Activated CD4-positive, alpha-beta memory T cell treated with anti-CD3 and anti-CD28 coated beads, Interleukin-2, amount 10 ng/mL, durations not matched to agents 7 days and 5 days (primary cell): ENCODE data around the gene SLC2A3. TPM values are rescaled to one million over a fixed set of nuclear protein-coding genes. Genes with fewer than 3 reads are reported as not detected.
"Not testable (repeated sequence)": the region's sequence is repeated elsewhere in the genome, so short reads cannot be mapped to it uniquely, and the experiment has no call there.

Source experiments
- CTCF ChIA-PET: fragments of 350-600 bp; sonication (Branson Sonifier 250); formaldehyde crosslinking; loops from one replicate; lab custom pipeline; 2021; ENCODE audit warnings: antibody characterized with exemption, inconsistent platforms; lab: Charles Lee
- POLR2A ChIA-PET: fragments of 350-600 bp; sonication (Branson Sonifier 250); formaldehyde crosslinking; loops from one replicate; lab custom pipeline; 2021; ENCODE audit warnings: antibody characterized with exemption; lab: Charles Lee
- DNase-seq: peaks from one replicate; pipeline ENCODE4 v3.0.0-alpha.2; 2020
- H3K27ac Mint-ChIP-seq: one replicate; pipeline ENCODE4 v1.8.0; 2021; ENCODE audit warnings: mild to moderate bottlenecking, mixed read lengths
- H3K27me3 Mint-ChIP-seq: one replicate; pipeline ENCODE4 v1.8.0; 2021; ENCODE audit warnings: mixed read lengths
- H3K36me3 Mint-ChIP-seq: one replicate; pipeline ENCODE4 v1.8.0; 2021; ENCODE audit warnings: low read depth, mixed read lengths
- H3K4me1 Mint-ChIP-seq: one replicate; pipeline ENCODE4 v1.8.0; 2021; ENCODE audit warnings: mixed read lengths
- H3K4me3 Mint-ChIP-seq: one replicate; pipeline ENCODE4 v1.8.0; 2021; ENCODE audit warnings: mild to moderate bottlenecking, mixed read lengths
- H3K9me3 Mint-ChIP-seq: one replicate; pipeline ENCODE4 v1.8.0; 2021; ENCODE audit warnings: mixed read lengths
- total RNA-seq, 2 experiments: library from RNA; stranded (reverse); gene quantifications; one replicate each; pipeline ENCODE4 v1.2.3, GENCODE V29; 2021

Gene SLC2A3
- total RNA-seq, 2 experiments from 2014 or later, result 659 to 664 TPM

DNA sequence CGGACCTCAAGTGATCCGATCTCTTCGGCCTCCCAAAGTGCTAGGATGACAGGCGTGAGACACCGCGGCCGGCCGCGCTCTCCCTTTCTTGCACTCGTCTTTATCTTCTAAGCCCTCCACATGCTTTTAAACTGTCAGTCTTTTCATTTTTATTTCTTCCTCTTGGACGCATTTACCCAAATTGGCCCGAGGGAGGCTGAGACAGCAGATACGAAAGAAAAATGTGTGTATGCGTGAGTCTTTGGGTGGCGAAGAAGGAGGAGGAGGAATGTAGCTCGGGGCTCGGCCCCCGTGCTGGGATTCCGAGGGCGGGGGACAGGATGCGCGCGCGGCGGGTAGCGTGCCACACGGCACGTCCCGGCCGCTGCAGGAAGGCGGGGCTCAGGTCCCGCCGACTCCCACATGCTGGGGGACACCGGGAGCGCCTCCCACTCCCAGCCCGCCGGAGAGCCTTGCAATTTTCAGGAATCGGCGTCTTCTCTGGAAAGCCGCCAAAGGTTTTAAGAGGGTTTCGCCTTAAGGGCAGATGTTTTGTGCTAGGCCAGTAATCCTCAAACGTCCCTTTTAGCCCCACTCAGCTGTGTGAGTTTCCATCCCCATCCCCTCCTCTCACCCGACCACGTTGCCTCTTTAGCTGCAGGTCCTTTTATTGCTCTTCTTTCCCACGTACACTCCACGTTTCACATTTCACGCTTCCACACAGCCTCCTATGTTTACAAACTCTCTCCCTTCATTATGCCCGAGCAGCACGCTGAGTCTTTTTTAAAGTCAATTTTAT lies 34.7 kb upstream of the SLC2A3 start:
- ChIA-PET POLR2A (interaction anchor here (0.7 to 18.6 kb wide), 14 partner anchors 11 to 839 kb away, joined by 3 to 819 read pairs (median 4); partner anchors contain the start of genes C3AR1 and SLC2A3), CTCF (interaction anchor here (0.5 to 3.3 kb wide), 11 partner anchors 11 to 261 kb away, joined by 3 to 44 read pairs (median 5); partner anchors contain the start of gene SLC2A3)
- Mint-ChIP-seq H3K9me3 (no peaks in the 10 kb centered on the region), H3K27me3 (no peaks in the 10 kb centered on the region), H3K4me1 (peaks cover 39% of the 10 kb centered on the region), H3K36me3 (peaks cover 25% of the 10 kb centered on the region), H3K4me3 (peak overlapping the region; percentile 84), H3K27ac (peak overlapping the region; percentile 100)
- peak; percentile 89 for DNase-seq

DNA sequence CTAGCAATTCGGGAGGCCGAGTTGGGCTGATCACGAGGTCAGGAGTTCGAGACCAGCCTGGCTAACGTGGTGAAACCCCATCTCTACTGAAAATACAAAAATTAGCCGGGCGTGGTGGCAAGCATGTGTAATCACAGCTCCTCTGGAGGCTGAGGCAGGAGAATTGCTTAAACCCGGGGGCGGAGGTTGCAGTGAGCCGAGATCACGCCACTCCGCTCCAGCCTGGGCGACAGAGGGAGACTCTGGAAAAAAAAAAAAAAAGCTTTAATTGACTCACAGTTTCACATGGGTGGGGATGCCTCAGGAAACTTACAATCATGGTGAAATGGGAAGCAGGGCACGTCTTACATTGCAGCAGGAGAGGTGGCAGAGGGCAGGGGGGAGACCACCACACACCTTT lies 30.6 kb upstream of the SLC2A3 start:
- H3K27me3 Mint-ChIP-seq, result no peaks in the 10 kb centered on the region
- peaks cover 44% of the 10 kb centered on the region for H3K4me1 Mint-ChIP-seq
- peaks cover 41% of the 10 kb centered on the region for H3K36me3 Mint-ChIP-seq
- CTCF ChIA-PET, result interaction anchor here (0.6 to 11.5 kb wide), 2 partner anchors 30 to 49 kb away, joined by 3 to 346 read pairs; partner anchors contain the start of gene SLC2A3
- no peaks in the 10 kb centered on the region for H3K9me3 Mint-ChIP-seq
- H3K4me3 Mint-ChIP-seq, result peak overlapping the region; percentile 58
- no peak overlapping the region for H3K27ac Mint-ChIP-seq
- POLR2A ChIA-PET, result interaction anchor here (4.4 to 18.6 kb wide), 2 partner anchors 23 to 31 kb away, joined by 19 to 819 read pairs; partner anchors contain the start of gene SLC2A3
- DNase-seq, result no peak

DNA sequence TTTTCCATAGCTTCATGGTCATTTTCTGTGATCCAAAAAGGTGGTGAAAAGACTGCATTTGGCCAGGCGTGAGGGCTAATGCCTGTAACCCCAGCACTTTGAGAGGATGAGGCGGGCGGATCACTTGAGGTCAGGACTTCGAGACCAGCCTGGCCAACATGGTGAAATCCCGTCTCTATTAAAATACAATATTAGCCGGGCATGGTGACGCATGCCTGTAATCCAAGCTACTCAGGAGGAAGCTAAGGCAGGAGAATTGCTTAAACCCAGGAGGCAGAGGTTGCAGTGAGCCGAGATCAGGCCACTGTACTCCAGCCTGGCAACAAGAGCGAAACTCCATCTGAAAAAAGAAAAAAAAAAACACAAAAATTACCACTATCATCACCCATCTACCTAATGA lies 28.7 kb upstream of the SLC2A3 start:
- H3K27me3 Mint-ChIP-seq, H3K4me3 Mint-ChIP-seq, H3K9me3 Mint-ChIP-seq, DNase-seq, H3K27ac Mint-ChIP-seq: not testable (repeated sequence)
- POLR2A ChIA-PET, result interaction anchor here (4.4 to 18.6 kb wide), 2 partner anchors 25 to 29 kb away, joined by 19 to 819 read pairs; partner anchors contain the start of gene SLC2A3
- peaks cover 37% of the 10 kb centered on the region for H3K36me3 Mint-ChIP-seq
- peaks cover 41% of the 10 kb centered on the region for H3K4me1 Mint-ChIP-seq
- CTCF ChIA-PET, result interaction anchor here (1.3 to 11.5 kb wide), 3 partner anchors 25 to 29 kb away, joined by 6 to 346 read pairs (median 6); partner anchors contain the start of gene SLC2A3

DNA sequence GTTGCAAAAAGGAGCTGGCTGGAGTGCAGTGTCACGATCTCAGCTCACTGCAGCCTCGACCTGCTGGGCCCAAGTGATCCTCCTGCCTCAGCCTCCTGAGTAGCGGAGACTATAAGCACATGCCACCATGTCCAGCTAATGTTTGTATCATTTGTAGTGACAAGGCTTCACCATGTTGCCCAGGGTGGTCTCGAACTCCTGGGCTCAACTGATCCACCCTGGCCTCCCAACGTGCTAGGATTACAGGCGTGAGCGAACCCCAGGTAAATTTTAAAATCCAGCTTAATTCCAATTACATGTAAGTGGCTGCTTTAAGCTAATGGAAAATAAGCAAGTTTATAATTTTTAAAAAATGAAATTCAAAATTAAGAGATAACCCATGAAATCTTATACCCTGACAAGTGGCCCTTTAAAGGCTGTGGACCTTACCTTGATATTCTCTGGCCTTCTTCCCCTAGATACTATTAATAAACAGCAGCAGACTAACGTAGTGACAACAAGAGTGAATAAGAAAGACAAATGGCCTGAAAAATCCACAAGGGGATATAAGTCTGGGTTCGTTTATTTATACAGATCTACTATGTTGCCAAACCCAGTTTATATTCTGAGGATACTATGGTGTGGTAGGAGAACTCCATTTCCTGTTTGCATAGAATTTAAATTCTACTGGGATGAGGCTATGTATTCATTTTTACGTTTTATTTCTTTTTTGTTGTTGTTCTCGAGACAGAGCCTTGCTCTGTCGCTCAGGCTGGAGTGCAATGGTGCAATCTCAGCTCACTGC lies 25.6 kb upstream of the SLC2A3 start:
- Mint-ChIP-seq H3K9me3 (no peaks in the 10 kb centered on the region), H3K27me3 (no peaks in the 10 kb centered on the region), H3K4me1 (peaks cover 48% of the 10 kb centered on the region), H3K4me3 (peak overlapping the region; percentile 86), H3K27ac (peak overlapping the region; percentile 88), H3K36me3 (peaks cover 27% of the 10 kb centered on the region)
- ChIA-PET POLR2A (interaction anchor here (1.2 to 18.6 kb wide), 13 partner anchors 9 to 105 kb away, joined by 3 to 819 read pairs (median 10); partner anchors contain the start of genes C3AR1 and SLC2A3), CTCF (interaction anchor here (0.8 to 11.5 kb wide), 12 partner anchors 8 to 117 kb away, joined by 3 to 346 read pairs (median 5); partner anchors contain the start of genes FOXJ2 and SLC2A3)
- DNase-seq, result no peak

DNA sequence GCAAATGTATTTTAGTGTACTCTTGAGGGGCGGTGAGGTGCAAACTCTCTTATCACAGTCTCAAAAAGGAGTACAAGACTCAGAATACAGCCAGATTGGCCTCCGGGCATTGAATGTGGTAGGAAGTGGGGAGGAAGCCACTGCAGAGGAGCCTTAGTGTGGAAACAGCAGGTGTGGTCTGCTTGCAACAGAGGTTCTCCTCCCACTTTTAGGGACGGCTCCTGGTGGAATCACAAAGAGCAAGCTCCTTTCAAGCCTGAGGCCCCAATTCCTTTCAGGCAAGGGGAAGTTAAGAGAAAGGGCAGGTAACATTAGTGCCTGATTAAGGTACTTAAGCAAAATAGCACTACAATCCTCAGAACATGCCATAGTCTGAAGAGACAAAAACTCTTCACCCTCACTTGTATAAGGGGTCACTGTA lies 23.7 kb upstream of the SLC2A3 start:
- ChIA-PET CTCF (interaction anchor here (0.6 to 11.5 kb wide), 8 partner anchors 10 to 99 kb away, joined by 3 to 346 read pairs (median 12); partner anchors contain the start of gene SLC2A3), POLR2A (interaction anchor here (0.7 to 18.6 kb wide), 16 partner anchors 9 to 1016 kb away, joined by 3 to 819 read pairs (median 8); partner anchors contain the start of genes C12orf57, C3AR1, RNU7-1 and SLC2A3)
- peak; percentile 71 for DNase-seq
- Mint-ChIP-seq H3K36me3 (peaks cover 21% of the 10 kb centered on the region), H3K27ac (peak overlapping the region; percentile 88), H3K4me1 (peaks cover 48% of the 10 kb centered on the region), H3K4me3 (peak overlapping the region; percentile 86), H3K9me3 (no peaks in the 10 kb centered on the region), H3K27me3 (no peaks in the 10 kb centered on the region)

DNA sequence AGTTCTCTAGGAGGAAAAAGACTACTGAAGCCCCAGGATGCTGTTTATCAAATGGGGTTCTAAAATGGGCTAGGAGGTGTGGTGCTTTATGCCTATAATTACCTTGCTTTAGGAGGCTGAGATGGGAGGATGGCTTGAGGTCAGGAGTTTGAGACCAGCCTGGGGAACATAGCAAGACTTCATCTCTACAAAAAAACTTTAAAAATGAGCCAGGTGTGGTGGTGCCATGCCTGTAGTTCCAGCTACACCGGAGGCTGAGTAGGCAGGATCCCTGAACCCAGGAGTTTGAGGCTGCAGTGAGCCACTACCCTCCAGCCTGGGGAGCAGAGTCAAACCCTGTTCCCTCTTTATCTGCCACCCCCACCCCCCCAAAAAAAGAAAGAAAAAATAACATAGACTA lies 23.3 kb upstream of the SLC2A3 start:
- Mint-ChIP-seq H3K9me3 (no peaks in the 10 kb centered on the region), H3K27me3 (no peaks in the 10 kb centered on the region), H3K36me3 (peaks cover 17% of the 10 kb centered on the region), H3K4me1 (peaks cover 46% of the 10 kb centered on the region), H3K27ac (peak overlapping the region; percentile 88), H3K4me3 (peak overlapping the region; percentile 86)
- CTCF ChIA-PET, result interaction anchor here (1.3 to 11.5 kb wide), 5 partner anchors 11 to 35 kb away, joined by 3 to 346 read pairs (median 30); partner anchors contain the start of gene SLC2A3
- DNase-seq, result peak; percentile 20
- POLR2A ChIA-PET, result interaction anchor here (0.7 to 18.6 kb wide), 12 partner anchors 9 to 1016 kb away, joined by 3 to 819 read pairs (median 10); partner anchors contain the start of genes C12orf57, RNU7-1 and SLC2A3

DNA sequence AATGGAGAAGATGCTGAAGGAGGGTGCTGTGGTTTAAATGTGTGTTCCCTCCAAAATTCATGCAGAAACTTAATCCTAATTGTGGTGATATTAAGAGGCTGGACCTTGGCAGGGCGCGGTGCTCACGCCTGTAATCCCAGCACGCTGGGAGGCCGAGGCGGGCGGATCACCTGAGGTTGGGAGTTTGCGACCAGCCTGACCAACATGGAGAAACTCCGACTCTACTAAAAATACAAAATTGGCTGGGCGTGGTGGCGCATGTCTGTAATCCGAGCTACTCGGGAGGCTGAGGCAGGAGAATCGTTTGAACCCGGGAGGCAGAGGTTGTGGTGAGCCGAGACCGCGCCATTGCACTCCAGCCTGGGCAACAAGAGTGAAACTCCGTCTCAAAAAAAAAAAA lies 18.9 kb upstream of the SLC2A3 start:
- H3K27ac Mint-ChIP-seq, DNase-seq, H3K4me3 Mint-ChIP-seq, H3K9me3 Mint-ChIP-seq, CTCF ChIA-PET, H3K36me3 Mint-ChIP-seq, POLR2A ChIA-PET, H3K27me3 Mint-ChIP-seq: not testable (repeated sequence)
- peaks cover 21% of the 10 kb centered on the region for H3K4me1 Mint-ChIP-seq

DNA sequence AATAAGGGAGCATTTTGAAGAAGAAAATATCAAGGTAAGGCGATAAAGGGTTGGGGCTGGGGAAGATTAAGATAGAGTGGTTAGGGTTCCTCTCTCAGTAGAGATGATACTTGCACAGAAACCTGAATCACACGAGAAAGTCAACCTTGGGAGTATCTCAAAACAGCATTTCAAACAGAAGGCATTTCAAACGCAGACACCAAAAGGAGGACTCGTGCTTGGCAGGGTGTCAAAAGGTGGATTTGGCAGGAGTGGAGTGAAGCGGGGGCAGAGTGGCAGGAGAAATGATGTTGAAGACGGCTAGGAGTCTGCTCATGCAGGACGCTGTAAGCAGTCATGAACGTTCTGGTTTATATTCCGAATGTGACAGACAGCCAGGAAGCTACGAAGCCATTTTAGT lies 18.4 kb upstream of the SLC2A3 start:
- H3K9me3 Mint-ChIP-seq, CTCF ChIA-PET, DNase-seq, H3K4me3 Mint-ChIP-seq, H3K36me3 Mint-ChIP-seq, H3K27ac Mint-ChIP-seq, H3K27me3 Mint-ChIP-seq, POLR2A ChIA-PET: not testable (repeated sequence)
- peaks cover 17% of the 10 kb centered on the region for H3K4me1 Mint-ChIP-seq

DNA sequence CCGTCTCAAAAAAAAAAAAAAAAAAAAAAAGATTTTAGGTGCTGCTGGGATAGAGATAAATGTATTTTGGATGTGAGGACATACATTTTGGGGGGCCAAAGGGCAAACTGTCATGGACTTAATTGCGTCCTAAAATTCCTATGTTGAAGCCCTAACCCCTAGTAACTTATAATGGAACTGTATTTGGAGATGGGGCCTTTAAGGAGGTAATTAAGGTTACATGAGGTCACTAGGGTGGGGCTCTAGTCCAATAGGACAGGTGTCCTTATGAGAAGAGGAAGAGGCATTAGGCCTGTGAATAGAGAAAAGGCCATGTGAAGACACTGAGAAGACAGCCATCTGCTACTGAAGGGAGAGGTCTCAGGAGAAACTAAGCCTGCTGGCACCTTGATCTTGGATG lies 17.9 kb upstream of the SLC2A3 start:
- H3K4me1 Mint-ChIP-seq, result peaks cover 13% of the 10 kb centered on the region
- DNase-seq, CTCF ChIA-PET, H3K9me3 Mint-ChIP-seq, POLR2A ChIA-PET, H3K36me3 Mint-ChIP-seq, H3K27me3 Mint-ChIP-seq, H3K27ac Mint-ChIP-seq, H3K4me3 Mint-ChIP-seq: not testable (repeated sequence)

DNA sequence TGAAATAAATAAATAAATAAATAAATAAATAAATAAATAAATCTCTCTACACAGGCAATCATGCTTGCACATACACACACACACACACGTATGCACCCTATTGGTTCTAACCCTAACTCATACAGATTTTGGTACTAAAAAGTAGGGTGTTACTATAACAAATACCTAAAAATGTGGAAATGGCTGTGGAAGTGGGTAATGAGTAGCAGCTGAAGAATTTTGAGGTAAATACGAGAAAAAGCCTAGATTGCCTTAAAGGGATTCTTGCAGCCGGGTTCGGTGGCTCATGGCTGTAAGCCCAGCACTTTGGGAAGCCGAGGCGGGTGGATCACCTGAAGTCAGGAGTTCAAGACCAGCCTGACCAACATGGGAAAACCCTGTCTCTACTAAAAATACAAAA lies 15.7 kb upstream of the SLC2A3 start:
- POLR2A ChIA-PET, result no interaction called here
- no peak for DNase-seq
- Mint-ChIP-seq H3K4me1 (peaks cover 5% of the 10 kb centered on the region), H3K36me3 (no peaks in the 10 kb centered on the region), H3K4me3 (no peak overlapping the region), H3K27me3 (no peaks in the 10 kb centered on the region), H3K27ac (no peak overlapping the region), H3K9me3 (no peaks in the 10 kb centered on the region)
- CTCF ChIA-PET, result no interaction called here

DNA sequence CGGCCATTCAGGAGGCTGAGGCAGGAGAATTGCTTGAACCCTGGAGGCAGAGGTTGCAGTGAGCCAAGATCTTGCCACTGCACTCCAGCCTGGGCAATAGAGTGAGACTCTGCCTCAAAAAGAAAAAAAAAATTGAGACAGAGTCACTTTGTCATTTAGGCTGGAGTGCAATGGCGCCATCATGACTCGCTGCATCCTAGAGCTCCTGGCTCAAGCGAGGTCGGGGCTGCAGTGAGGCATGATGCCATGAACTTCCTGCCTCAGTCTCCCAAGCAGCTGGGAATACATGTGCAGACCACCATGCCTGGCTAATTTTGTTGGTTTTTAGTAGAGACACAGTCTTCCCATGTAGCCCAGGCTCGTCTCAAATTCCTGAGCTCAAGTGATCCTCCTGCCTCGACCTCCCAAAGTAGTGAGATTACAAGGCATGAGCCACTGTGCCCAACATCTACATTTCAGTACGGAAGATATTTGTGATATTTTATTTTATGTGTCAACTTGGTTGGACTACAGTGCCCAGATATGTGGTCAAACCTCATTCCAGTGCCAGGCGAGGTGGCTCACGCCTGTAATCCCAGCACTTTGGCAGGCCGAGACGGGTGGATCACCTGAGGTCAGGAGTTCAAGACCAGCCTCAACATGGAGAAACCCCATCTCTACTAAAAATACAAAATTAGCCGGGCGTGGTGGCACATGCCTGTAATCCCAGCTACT lies 14.4 kb upstream of the SLC2A3 start:
- POLR2A ChIA-PET, result interaction anchor here (1.4 kb wide), 1 partner anchor 10 kb away, joined by 6 read pairs; no protein-coding TSS in a partner anchor
- H3K36me3 Mint-ChIP-seq, H3K27me3 Mint-ChIP-seq, H3K4me1 Mint-ChIP-seq, H3K27ac Mint-ChIP-seq, H3K4me3 Mint-ChIP-seq, H3K9me3 Mint-ChIP-seq, DNase-seq: not testable (repeated sequence)
- CTCF ChIA-PET, result interaction anchor here (0.6 kb wide), 1 partner anchor 89 kb away, joined by 4 read pairs; no protein-coding TSS in a partner anchor
